Endothelial cell (in vitro differentiated cells): ENCODE results near the gene ARL3. TPM values are rescaled to one million over a fixed set of nuclear protein-coding genes. Genes with fewer than 3 reads are reported as not detected.
A peak's percentile ranks its signal among the peaks of the same experiment; 100 is the strongest.

Experiments used
- DNase-seq: peaks from one replicate; pipeline ENCODE4 v3.0.0; 2021; ENCODE audit warnings: low spot score
- H3K27ac Mint-ChIP-seq: one replicate; pipeline ENCODE4 v1.8.0; 2021; ENCODE audit warnings: mixed read lengths, inconsistent platforms; ENCODE audit not compliant: unreplicated experiment
- H3K27me3 Mint-ChIP-seq: one replicate; pipeline ENCODE4 v1.8.0; 2021; ENCODE audit warnings: mild to moderate bottlenecking, moderate library complexity, mixed read lengths, inconsistent platforms; ENCODE audit not compliant: unreplicated experiment
- H3K36me3 Mint-ChIP-seq: one replicate; pipeline ENCODE4 v1.8.0; 2021; ENCODE audit warnings: mild to moderate bottlenecking, low read depth, mixed read lengths, inconsistent platforms; ENCODE audit not compliant: unreplicated experiment
- H3K4me1 Mint-ChIP-seq: one replicate; pipeline ENCODE4 v1.8.0; 2021; ENCODE audit warnings: mild to moderate bottlenecking, mixed read lengths, inconsistent platforms; ENCODE audit not compliant: unreplicated experiment
- H3K4me3 Mint-ChIP-seq: one replicate; pipeline ENCODE4 v1.8.0; 2021; ENCODE audit warnings: mild to moderate bottlenecking, mixed read lengths, inconsistent platforms; ENCODE audit not compliant: unreplicated experiment
- H3K9me3 Mint-ChIP-seq: one replicate; pipeline ENCODE4 v1.8.0; 2021; ENCODE audit warnings: mixed read lengths, inconsistent platforms; ENCODE audit not compliant: unreplicated experiment
- total RNA-seq: library from RNA; stranded (reverse); fragmentation: NEBNext Ultra II Directional; extraction: Animal tissue kit (Norgen Biotek cat#: 25700); gene quantifications from one replicate; pipeline ENCODE4 v1.2.1, GENCODE V29; 2021; ENCODE audit not compliant: unreplicated experiment
- TF ChIP-seq, protein P1 (sequence below): fragments of 200-600 bp; sonication (generic); IDR thresholded peaks from one replicate; pipeline ENCODE4 v1.5.0; 2021; ENCODE audit warnings: antibody characterized with exemption; ENCODE audit not compliant: unreplicated experiment

The ARL3 gene
- total RNA-seq, 1 donor from 2014 or later = 9.0 TPM

DNA sequence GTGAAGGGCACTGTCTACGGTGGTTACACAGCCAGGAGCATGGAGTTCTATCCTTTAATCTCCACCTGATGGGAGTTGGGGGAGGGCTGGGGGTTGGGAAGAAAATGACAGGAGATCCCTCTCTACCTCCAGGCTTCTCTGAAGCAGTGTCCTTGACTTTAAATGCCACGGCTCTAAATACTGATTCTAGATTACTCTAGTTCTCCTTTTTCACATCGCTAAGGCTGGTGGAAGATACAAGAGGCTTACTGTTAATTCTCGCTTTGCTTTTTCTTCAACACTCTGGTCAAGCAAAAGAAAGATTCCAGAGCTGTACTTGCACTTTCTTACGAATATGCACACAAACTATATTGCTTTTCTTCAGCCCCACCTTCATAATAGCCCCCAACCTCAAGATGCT is 30.5 kb downstream of the ARL3 start:
- no peaks in the 10 kb centered on the region for H3K9me3 Mint-ChIP-seq
- peaks cover 3% of the 10 kb centered on the region for H3K36me3 Mint-ChIP-seq
- TF ChIP-seq, protein P1, sequence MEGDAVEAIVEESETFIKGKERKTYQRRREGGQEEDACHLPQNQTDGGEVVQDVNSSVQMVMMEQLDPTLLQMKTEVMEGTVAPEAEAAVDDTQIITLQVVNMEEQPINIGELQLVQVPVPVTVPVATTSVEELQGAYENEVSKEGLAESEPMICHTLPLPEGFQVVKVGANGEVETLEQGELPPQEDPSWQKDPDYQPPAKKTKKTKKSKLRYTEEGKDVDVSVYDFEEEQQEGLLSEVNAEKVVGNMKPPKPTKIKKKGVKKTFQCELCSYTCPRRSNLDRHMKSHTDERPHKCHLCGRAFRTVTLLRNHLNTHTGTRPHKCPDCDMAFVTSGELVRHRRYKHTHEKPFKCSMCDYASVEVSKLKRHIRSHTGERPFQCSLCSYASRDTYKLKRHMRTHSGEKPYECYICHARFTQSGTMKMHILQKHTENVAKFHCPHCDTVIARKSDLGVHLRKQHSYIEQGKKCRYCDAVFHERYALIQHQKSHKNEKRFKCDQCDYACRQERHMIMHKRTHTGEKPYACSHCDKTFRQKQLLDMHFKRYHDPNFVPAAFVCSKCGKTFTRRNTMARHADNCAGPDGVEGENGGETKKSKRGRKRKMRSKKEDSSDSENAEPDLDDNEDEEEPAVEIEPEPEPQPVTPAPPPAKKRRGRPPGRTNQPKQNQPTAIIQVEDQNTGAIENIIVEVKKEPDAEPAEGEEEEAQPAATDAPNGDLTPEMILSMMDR = no peak
- H3K27ac Mint-ChIP-seq = no peak overlapping the region
- H3K4me1 Mint-ChIP-seq = peaks cover 3% of the 10 kb centered on the region
- peaks cover 2% of the 10 kb centered on the region for H3K27me3 Mint-ChIP-seq
- DNase-seq = no peak
- peak overlapping the region; percentile 62 for H3K4me3 Mint-ChIP-seq

DNA sequence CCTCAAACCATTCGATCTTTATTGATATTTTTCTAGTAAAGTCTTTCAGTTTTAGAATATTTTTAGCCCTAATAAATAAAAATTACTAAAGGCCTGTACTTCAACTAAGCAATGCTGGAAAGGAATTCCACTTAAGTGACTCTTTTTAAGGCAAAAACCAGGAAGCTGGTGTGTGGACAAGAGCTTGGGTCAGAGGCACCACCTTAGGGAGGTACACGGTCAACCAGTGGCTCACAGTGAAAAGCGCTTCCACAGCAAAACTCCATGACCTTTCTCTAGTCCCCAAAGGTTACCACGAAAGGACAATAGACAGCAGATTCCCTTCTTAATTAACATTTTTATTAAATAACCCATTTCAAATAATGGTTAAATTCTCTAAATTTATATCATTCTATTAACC is 31.2 kb downstream of the ARL3 start:
- H3K4me3 Mint-ChIP-seq = no peak overlapping the region
- H3K4me1 Mint-ChIP-seq = peaks cover 8% of the 10 kb centered on the region
- H3K36me3 Mint-ChIP-seq = peaks cover 3% of the 10 kb centered on the region
- peaks cover 4% of the 10 kb centered on the region for H3K27me3 Mint-ChIP-seq
- DNase-seq = no peak
- H3K27ac Mint-ChIP-seq = no peak overlapping the region
- TF ChIP-seq, protein P1 = no peak
- H3K9me3 Mint-ChIP-seq = no peaks in the 10 kb centered on the region

DNA sequence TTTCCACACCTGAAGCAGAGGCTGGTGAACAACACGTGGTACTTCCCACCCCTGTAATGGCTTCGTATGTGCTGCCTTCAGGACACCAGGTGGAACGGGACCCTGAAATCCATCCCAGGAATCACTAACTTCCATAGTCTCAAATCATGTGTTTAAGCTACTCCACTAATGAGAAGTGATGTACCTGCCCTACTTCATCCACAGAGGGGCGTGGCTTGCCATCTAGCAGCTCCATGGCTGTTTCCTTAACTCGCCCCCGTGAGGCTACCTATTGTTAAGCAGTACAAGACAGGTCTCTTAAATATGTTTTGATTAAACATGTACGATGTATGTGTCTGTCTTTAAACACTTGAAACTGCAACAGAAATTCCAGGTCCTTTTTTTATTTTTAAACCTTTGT is 31.8 kb downstream of the ARL3 start:
- DNase-seq = no peak
- H3K27me3 Mint-ChIP-seq = peaks cover 4% of the 10 kb centered on the region
- no peak overlapping the region for H3K27ac Mint-ChIP-seq
- TF ChIP-seq, protein P1 = no peak
- no peak overlapping the region for H3K4me3 Mint-ChIP-seq
- H3K4me1 Mint-ChIP-seq = peaks cover 13% of the 10 kb centered on the region
- no peaks in the 10 kb centered on the region for H3K9me3 Mint-ChIP-seq
- peaks cover 3% of the 10 kb centered on the region for H3K36me3 Mint-ChIP-seq

DNA sequence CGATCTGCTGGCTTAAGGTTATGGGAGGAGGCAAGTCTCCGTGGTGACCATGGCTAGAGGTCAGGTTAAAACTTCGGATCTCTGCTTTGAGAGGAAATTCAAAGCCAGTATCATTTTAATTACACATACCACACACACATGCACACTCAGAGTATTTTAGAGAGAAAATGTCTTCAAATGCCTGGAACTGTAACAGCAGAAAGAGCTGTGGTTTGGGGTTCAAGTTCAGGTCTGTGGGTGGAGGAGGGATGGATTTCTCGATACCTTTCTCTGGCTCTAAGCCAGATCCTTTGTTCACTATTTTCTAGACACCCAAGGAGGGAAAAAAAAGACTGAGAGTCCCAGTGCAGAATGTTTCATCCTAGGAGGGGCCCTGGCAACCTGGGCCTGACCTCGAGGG is 32.5 kb downstream of the ARL3 start:
- Mint-ChIP-seq H3K27ac (no peak overlapping the region), H3K36me3 (peaks cover 3% of the 10 kb centered on the region), H3K9me3 (no peaks in the 10 kb centered on the region), H3K4me1 (peaks cover 19% of the 10 kb centered on the region), H3K4me3 (no peak overlapping the region), H3K27me3 (peaks cover 4% of the 10 kb centered on the region)
- TF ChIP-seq, protein P1 = no peak
- DNase-seq = no peak

DNA sequence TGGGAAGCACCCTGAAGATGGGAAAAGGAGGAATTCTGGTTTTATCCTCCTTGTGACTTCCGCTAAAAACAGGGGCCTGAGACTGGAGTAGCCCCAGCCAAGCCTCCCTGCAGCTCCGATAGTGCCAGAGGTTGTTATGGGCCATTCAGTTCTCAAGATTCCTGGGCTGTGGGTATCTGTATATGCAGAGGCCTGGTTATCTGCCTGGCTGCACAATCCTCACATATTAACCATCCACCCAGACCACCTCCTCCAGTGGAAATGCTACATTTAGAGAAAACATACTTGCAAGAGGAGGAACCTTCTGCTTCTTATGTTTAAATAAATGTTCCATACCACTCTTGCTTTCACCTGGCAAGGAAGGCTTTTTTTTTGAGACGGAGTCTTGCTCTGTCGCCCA is 34.6 kb downstream of the ARL3 start:
- TF ChIP-seq, protein P1 = no peak
- H3K4me1 Mint-ChIP-seq = peaks cover 36% of the 10 kb centered on the region
- no peak for DNase-seq
- H3K27me3 Mint-ChIP-seq = peaks cover 7% of the 10 kb centered on the region
- H3K4me3 Mint-ChIP-seq = no peak overlapping the region
- no peak overlapping the region for H3K27ac Mint-ChIP-seq
- H3K36me3 Mint-ChIP-seq = peaks cover 3% of the 10 kb centered on the region
- no peaks in the 10 kb centered on the region for H3K9me3 Mint-ChIP-seq
